ENCODE data around the gene BAZ1A. TPM values are rescaled to one million over a fixed set of nuclear protein-coding genes. Genes with fewer than 3 reads are reported as not detected.

Gene BAZ1A
- total RNA-seq, 2 experiments from 2014 or later = 50.8 to 57.0 TPM

GRCh38 chr14:34713122-34713680 is 162.0 kb downstream of the BAZ1A start:
- Mint-ChIP-seq H3K27ac (peak overlapping the region; percentile 82), H3K36me3 (ENCODE audit: low read depth) (peaks cover 5% of the 10 kb centered on the region), H3K9me3 (no peaks in the 10 kb centered on the region), H3K4me1 (ENCODE audit: low read depth) (peaks cover 18% of the 10 kb centered on the region), H3K27me3 (ENCODE audit: low read depth) (no peaks in the 10 kb centered on the region), H3K4me3 (peak overlapping the region; percentile 81)
- CTCF ChIA-PET = interaction anchor here (1.1 to 2.2 kb wide), 3 partner anchors 8 to 40 kb away, joined by 6 to 10 read pairs (median 9); no protein-coding TSS in a partner anchor
- no peak for DNase-seq
- intact Hi-C loops (cut with micrococcal nuclease) = loop anchor here (1.0 to 5.0 kb wide), 3 partner anchors 83 to 409 kb away; partner anchors contain the start of genes PRORP, SNX6 and SPTSSA

DNA sequence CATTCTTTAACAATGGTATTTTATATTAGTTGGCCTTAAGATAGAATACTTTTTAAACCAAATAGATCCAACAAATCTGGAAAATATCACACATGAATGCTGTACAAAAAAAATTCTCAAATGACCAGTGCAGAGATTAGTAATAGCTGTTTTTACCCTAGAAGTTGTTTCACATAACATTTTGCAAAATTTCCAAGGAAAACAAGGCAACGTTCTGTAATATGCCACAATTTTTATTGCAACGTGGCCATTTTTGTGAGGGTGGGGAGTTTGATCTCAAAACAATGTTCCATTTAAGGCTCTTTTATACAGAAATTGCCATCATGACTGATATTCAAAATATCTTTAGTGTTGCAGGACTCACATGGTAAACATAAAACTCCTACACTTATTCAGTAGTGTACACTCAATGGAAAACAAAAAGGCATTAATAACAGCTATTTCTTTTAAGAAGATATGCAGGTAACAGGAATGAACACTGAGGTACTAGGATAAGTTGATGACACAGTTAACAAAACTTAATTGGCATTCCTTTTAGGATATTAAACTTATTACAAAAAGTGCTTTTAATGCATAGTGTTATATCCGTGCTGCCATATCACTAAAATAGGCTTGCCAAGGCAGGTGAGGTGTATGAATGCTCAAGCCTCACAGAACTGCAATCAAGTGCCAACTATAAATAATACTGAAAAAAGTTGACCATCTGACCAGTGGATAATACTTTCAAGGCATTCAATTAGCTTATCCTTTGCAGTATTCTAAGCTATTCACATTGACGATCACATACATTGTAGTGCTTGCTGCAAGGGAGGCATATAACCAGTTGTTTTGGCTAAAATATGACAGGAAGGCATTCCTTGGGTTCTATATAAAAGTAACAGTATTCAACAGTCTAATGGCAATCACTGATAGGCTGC is 163.1 kb downstream of the BAZ1A start:
- CTCF ChIA-PET = interaction anchor here (0.6 to 4.0 kb wide), 9 partner anchors 10 to 710 kb away, joined by 3 to 12 read pairs (median 4); no protein-coding TSS in a partner anchor
- Mint-ChIP-seq H3K36me3 (ENCODE audit: low read depth) (peaks cover 5% of the 10 kb centered on the region), H3K4me1 (ENCODE audit: low read depth) (peaks cover 18% of the 10 kb centered on the region), H3K27me3 (ENCODE audit: low read depth) (no peaks in the 10 kb centered on the region), H3K4me3 (no peak overlapping the region), H3K27ac (no peak overlapping the region), H3K9me3 (no peaks in the 10 kb centered on the region)
- DNase-seq = no peak
- intact Hi-C loops (cut with micrococcal nuclease) = loop anchor here (5.0 kb wide), 1 partner anchor 250 kb away; the partner anchor contains the start of gene SPTSSA

- H3K27me3 Mint-ChIP-seq (ENCODE audit: low read depth) = no peaks in the 10 kb centered on the region
- CTCF ChIA-PET = interaction anchor here (0.7 to 4.0 kb wide), 7 partner anchors 12 to 711 kb away, joined by 3 to 12 read pairs (median 3); no protein-coding TSS in a partner anchor
Observed at GRCh38 chr14:34711169-34711568, 164.0 kb downstream of the BAZ1A start.

DNA sequence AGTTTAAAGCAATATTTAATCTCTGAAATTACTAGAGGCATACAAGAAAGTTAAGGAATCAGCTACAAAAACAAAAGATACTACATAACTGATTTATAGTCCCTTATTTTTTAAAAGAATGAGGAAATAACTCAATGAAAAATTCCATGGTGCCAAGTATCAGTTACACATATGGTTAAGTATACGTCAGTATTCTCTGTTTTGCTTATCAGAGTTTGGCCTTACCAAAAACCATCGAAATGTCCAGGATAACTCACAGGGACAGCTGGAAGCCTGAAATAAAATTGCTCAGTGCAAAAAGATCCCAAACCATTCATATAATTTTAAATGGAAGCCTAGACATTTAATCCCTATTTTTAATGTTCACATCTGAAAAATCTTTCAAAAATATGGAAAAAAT is 164.4 kb downstream of the BAZ1A start:
- Mint-ChIP-seq H3K27me3 (ENCODE audit: low read depth) (no peaks in the 10 kb centered on the region), H3K36me3 (ENCODE audit: low read depth) (peaks cover 5% of the 10 kb centered on the region), H3K9me3 (no peaks in the 10 kb centered on the region), H3K4me3 (no peak overlapping the region), H3K27ac (no peak overlapping the region), H3K4me1 (ENCODE audit: low read depth) (peaks cover 16% of the 10 kb centered on the region)
- CTCF ChIA-PET = interaction anchor here (0.7 to 4.0 kb wide), 5 partner anchors 38 to 711 kb away, joined by 3 to 12 read pairs (median 3); no protein-coding TSS in a partner anchor
- DNase-seq = no peak
- intact Hi-C loops (cut with micrococcal nuclease) = loop anchor here (5.0 kb wide), 1 partner anchor 248 kb away; the partner anchor contains the start of gene SPTSSA

More at GRCh38 chr14:34711169-34711568, 164.0 kb downstream of the BAZ1A start:
- peaks cover 18% of the 10 kb centered on the region for H3K4me1 Mint-ChIP-seq (ENCODE audit: low read depth)
- intact Hi-C loops (cut with micrococcal nuclease) = loop anchor here (5.0 kb wide), 1 partner anchor 249 kb away; the partner anchor contains the start of gene SPTSSA
- no peak overlapping the region for H3K27ac Mint-ChIP-seq
- DNase-seq = no peak
- peaks cover 5% of the 10 kb centered on the region for H3K36me3 Mint-ChIP-seq (ENCODE audit: low read depth)
- H3K9me3 Mint-ChIP-seq = no peaks in the 10 kb centered on the region
- H3K4me3 Mint-ChIP-seq = no peak overlapping the region

- CTCF ChIA-PET = interaction anchor here (0.9 to 4.0 kb wide), 4 partner anchors 13 to 712 kb away, joined by 3 to 23 read pairs (median 8); no protein-coding TSS in a partner anchor
- DNase-seq = no peak
- intact Hi-C loops (cut with micrococcal nuclease) = loop anchor here (5.0 kb wide), 1 partner anchor 248 kb away; the partner anchor contains the start of gene SPTSSA
- H3K36me3 Mint-ChIP-seq (ENCODE audit: low read depth) = peaks cover 5% of the 10 kb centered on the region
- H3K27ac Mint-ChIP-seq = no peak overlapping the region
- peaks cover 11% of the 10 kb centered on the region for H3K4me1 Mint-ChIP-seq (ENCODE audit: low read depth)
- no peaks in the 10 kb centered on the region for H3K27me3 Mint-ChIP-seq (ENCODE audit: low read depth)
- no peak overlapping the region for H3K4me3 Mint-ChIP-seq
- H3K9me3 Mint-ChIP-seq = no peaks in the 10 kb centered on the region
Observed at GRCh38 chr14:34710006-34710405, 165.2 kb downstream of the BAZ1A start.

- CTCF ChIA-PET = interaction anchor here (1.0 to 3.4 kb wide), 3 partner anchors 12 to 35 kb away, joined by 3 to 23 read pairs (median 3); no protein-coding TSS in a partner anchor
- DNase-seq = no peak
- no peak overlapping the region for H3K27ac Mint-ChIP-seq
- H3K4me3 Mint-ChIP-seq = no peak overlapping the region
- H3K36me3 Mint-ChIP-seq (ENCODE audit: low read depth) = no peaks in the 10 kb centered on the region
- H3K27me3 Mint-ChIP-seq (ENCODE audit: low read depth) = no peaks in the 10 kb centered on the region
- peaks cover 3% of the 10 kb centered on the region for H3K4me1 Mint-ChIP-seq (ENCODE audit: low read depth)
- intact Hi-C loops (cut with micrococcal nuclease) = no loop called here
- H3K9me3 Mint-ChIP-seq = no peaks in the 10 kb centered on the region
Observed at GRCh38 chr14:34707722-34708121, 167.4 kb downstream of the BAZ1A start.

Other genes with a start within 250 kb of the BAZ1A start
- gene SNX6, start 245.2 kb downstream of the BAZ1A start, total RNA-seq = 10 to 100 TPM; 73.9 to 74.3 TPM
- gene CFL2, start 160.8 kb downstream of the BAZ1A start, total RNA-seq = 1 to 10 TPM; 3.1 to 4.5 TPM
- gene SRP54, start 107.6 kb upstream of the BAZ1A start, total RNA-seq = 10 to 100 TPM; 66.5 to 72.6 TPM
- gene FAM177A1, start 170.9 kb upstream of the BAZ1A start, total RNA-seq = 10 to 100 TPM; 55.0 to 58.5 TPM
- 10 to 100 TPM; 44.5 to 47.5 TPM for gene PPP2R3C, start 246.6 kb upstream of the BAZ1A start, total RNA-seq
- 10 to 100 TPM; 37.9 to 40.8 TPM for gene PRORP, start 247.2 kb upstream of the BAZ1A start, total RNA-seq